Measurements from ENCODE around the gene CYP27C1.
"Not testable (repeated sequence)": the region's sequence is repeated elsewhere in the genome, so short reads cannot be mapped to it uniquely, and the experiment has no call there.

The CYP27C1 gene, protein sequence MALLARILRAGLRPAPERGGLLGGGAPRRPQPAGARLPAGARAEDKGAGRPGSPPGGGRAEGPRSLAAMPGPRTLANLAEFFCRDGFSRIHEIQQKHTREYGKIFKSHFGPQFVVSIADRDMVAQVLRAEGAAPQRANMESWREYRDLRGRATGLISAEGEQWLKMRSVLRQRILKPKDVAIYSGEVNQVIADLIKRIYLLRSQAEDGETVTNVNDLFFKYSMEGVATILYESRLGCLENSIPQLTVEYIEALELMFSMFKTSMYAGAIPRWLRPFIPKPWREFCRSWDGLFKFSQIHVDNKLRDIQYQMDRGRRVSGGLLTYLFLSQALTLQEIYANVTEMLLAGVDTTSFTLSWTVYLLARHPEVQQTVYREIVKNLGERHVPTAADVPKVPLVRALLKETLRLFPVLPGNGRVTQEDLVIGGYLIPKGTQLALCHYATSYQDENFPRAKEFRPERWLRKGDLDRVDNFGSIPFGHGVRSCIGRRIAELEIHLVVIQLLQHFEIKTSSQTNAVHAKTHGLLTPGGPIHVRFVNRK

GRCh38 chr2:127220102-127220767 is at the start of gene CYP27C1:
TSS of gene CYP27C1 (minus strand) at chr2:127220299. CDS start at chr2:127220270, 29 bp downstream.
- DNase-seq = no peak

DNA sequence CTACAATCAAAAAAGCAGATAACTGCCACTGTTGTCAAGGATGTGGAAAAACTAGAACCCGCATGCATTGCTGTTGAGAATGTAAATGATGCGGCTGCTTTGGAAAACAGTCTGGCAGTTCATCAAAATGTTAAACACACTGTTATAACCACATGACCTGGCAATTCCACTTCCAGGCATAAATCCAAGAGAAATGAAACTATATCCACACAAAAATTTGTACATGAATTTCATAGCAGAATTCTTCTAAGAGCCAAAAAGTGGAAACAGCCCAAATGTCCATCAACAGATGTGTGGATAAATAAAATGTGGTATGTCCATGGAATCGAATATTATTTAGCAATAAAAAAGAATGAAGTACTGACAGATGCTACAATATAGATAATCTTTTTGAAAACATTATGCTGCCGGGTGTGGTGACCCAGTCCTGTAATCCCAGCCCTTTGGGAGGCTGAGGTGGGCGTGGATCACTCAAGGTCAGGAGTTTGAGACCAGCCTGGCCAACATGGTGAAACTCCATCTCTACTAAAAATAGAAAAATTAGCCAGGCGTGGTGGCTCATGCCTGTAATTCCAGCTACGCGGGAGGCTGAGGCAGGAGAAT is 41.8 kb upstream of the CYP27C1 start:
- DNase-seq = no peak

- DNase-seq = no peak
Observed at GRCh38 chr2:127259355-127259754, 39.3 kb upstream of the CYP27C1 start.

DNA sequence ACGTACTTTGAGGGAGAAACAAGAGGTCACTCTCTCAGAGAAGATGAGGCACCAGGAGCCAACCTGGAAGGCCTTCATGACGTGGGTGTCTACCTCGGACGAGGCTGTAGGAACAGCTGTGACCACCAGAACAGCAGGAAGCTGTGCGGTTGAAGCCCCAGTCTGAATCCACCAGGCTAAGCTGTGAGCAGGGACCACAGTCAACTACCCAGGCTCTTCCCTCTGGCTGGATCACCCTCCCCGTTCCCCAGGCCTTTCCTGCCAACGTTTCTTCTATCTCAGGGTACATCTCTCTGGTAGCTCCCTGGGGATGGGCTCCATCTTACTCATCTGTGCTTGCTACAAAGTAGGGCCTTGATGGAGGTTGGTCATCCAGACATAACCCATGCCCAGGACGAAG is 36.8 kb upstream of the CYP27C1 start:
- no peak for DNase-seq

DNA sequence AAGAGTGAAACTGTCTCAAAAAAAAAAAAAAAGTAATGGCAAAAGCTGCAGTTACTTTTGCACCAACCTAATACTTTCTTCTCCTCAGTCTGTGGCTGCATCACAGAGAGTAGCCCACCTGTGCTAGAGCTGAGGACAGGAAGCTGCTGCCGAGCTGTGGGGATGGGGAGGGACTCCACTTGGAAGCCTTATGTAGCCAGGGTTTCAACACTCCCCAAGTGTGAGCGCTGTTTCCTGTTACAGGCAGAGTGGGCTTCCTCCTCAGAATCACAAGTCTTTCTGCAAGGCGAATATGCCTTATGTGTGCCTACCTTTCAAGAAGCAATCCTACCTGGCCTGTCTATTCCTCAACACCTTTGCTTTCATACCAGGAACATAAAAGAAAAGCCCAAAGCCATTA is 36.3 kb upstream of the CYP27C1 start:
- DNase-seq = no peak

- no peak for DNase-seq
Observed at GRCh38 chr2:127255721-127256120, 35.6 kb upstream of the CYP27C1 start.

DNA sequence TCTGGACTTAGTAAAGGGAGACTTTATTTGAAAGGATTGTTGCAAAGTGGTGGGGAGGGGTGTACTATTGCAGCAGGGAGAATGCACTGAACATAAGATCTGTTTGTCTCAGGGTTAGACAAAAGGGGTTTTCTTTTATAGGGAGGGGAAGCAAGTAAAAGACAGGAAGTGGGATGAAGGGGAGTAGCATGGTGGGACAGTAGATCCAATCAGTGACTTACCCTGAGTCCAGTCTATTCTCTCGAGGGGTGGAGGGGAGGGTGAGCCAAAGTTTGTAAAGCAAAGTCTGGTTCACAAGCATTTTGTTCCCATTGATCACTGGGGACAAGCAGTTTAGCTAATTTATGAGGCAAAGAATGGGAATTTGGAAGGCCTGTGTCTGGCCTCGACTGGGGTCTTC is 35.0 kb upstream of the CYP27C1 start:
- no peak for DNase-seq

- DNase-seq = no peak
Observed at GRCh38 chr2:127254386-127254981, 34.4 kb upstream of the CYP27C1 start.

GRCh38 chr2:127241184-127241583 is 21.1 kb upstream of the CYP27C1 start:
- not testable (repeated sequence) for DNase-seq

- DNase-seq = no peak
Observed at GRCh38 chr2:127239395-127239794, 19.3 kb upstream of the CYP27C1 start.

- DNase-seq = not testable (repeated sequence)
Observed at GRCh38 chr2:127237768-127238167, 17.7 kb upstream of the CYP27C1 start.

DNA sequence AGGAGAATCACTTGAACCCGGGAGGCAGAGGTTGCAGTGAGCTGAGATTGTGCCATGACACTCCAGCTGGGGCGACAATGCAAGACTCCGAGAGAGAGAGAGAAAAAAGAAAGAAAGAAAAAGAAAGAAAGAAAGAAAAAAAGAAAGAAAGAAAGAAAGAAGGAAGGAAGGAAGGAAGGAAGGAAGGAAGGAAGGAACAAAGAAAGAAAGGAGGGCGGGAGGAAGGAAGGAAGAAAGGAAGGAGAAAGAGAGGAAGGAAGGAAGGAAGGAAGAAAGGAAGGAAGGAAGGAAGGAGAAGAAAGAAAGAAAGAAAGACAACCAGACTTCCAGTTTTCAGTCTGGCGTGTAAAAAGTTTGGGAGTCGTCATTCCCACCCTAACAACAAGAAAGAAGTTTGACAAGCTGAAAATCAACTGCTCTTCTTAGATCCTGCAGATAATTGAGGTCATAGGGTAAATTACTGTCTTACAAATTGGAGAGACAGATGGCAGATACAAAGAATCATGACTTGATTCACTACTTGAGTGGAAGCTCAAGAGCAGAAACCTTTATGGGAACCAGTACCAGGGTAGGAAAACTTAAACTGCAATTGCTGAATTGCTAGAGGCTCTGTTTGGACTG is 15.1 kb upstream of the CYP27C1 start:
- DNase-seq = no peak

DNA sequence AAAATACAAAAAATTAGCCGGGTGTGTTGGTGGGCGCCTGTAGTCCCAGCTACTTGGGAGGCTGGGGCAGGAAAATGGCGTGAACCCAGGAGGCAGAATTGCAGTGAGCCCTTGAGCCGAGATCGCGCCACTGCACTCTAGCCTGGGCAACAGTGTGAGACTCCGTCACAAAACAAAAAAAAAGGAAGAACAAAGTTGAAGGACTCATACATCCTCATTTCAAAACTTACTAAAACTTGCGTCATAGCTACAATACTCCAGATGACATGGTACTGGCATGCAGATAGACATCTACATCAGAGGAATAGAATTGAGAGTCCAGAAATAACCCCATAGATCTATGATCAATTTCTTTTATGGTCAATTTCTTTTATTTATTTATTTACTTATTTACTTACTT is 13.6 kb upstream of the CYP27C1 start:
- DNase-seq = no peak

DNA sequence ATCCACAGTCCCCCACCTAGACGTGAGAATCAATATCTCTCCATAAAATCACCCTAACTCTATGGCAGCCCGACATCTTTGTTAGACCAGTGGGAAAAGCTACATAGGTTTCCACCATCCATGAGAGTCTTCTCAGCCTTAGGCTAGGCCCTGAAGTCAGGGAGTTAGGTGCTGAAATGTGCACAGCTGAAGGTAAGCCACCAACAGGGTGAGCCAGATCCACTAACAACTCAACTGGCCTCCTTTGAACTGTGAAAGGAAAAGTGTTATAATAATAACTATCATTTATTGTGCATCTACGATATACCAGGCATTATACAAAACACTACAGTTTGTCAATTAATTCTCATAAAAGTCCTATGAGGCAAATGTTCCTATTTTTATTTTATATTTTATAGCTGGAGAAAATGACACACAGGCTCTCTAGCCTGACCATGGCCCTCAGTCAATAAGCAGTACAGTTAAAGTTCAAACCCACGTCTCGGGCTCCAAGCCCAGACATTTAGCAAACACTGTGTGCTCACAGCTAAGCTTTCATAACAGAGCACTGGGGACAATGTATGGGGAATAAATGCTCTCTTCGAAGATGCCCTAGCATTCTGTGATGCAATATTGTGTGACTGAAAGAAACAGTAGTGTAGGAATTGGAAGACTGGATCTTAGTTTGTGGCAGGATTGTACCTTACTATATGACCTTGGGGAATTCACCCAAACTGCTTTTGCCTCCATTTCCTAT is 11.2 kb upstream of the CYP27C1 start:
- DNase-seq = no peak

GRCh38 chr2:127229555-127229954 is 9.5 kb upstream of the CYP27C1 start:
- no peak for DNase-seq

DNA sequence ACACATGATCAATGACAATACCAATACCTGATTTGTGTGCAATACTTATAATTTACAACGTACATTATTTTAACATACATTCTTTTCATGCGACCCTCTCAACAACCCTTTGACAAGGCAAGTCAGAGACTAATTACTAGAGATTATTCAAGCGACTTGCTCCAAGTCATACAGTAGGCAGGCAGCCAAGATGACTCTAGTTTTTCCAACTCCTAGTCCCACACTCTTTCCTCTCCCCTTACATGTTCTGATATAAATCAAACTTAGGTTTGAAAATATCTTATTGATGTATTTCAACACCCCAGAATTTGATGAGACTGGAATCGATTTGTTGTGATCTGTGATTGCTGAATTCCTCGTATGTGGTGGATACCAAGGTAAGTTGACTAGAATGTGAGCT is 8.0 kb upstream of the CYP27C1 start:
- no peak for DNase-seq

- DNase-seq = not testable (repeated sequence)
Observed at GRCh38 chr2:127227264-127227660, 7.2 kb upstream of the CYP27C1 start.

GRCh38 chr2:127226520-127227263 is 6.6 kb upstream of the CYP27C1 start:
- DNase-seq = no peak

DNA sequence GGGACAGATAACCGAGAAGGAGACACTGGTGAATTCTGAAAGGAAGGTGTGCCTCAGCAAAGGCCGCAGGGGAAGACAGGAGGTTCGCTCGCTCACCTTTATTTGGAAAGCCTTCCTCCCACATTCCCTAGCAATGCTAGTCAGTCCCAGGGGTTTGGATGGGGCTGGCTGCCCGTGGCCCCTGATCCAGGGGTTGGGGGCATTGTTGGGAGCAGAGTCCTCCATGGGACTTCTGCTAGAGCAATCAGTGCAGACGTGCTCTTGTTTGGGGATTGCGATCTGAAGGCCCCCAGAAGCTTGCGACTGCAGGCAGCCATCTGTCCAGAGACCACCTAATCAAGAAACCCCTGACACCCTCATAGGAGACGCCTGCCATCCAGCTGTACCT is 6.0 kb upstream of the CYP27C1 start:
- no peak for DNase-seq

DNA sequence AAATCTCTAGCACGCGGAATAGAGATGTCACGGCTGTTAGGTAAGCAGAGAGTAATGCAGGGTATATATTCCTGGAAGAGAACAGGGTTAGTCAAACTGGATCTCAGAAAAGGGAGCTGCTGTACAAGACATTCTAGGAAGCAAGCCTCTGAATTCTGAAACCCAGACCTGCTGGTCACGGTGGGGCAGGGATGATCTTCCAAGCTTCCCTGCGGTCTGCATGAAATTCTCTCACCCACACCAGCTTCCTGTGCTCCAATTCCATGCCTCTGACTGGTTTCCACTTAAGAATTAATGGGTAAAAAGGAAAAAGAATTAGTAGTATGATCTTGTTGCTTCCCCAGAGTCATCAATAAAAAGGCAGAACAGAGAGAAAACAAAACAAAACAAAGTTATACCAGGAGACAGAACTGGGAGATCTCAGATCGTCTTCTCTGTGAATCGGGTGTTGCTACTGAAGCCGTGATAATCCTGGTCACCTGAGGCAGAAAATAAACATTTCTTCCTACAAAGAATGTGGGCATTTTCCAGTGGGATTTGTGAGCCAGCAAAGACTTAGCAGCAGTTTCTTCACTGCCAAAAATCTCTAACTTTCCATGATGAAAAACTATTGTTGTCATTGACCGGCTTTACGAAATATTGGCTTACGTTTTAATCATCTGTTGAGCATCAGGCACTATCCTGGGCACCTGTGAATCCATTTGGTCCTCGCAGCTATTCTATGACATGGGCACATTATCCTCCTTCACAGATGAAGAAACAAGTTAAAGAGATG is 5.3 kb upstream of the CYP27C1 start:
- DNase-seq = no peak

DNA sequence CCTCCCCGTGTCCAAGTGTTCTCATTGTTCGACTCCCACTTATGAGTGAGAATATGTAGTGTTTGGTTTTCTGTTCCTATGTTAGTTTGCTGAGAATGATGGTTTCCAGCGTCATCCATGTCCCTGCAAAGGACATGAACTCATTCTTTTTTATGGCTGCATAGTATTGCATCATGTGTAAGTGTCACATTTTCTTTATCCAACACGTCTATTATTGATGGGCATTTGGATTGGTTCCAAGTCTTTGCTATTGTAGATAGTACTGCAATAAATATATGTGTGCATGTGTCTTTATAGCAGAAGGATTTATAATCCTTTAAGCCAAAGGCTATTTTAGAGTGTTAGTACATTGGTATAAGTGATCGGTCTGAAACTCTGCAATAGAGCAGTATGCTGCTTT is 4.0 kb upstream of the CYP27C1 start:
- DNase-seq = not testable (repeated sequence)

Measured in activated CD4-positive, CD25-positive, alpha-beta regulatory T cell treated with anti-CD3 and anti-CD28 coated beads, Interleukin-2, amount 50 U/mL, for 72 hours (primary cell).